T-helper 2 cell (primary cell): ENCODE results near the gene EIF2B5.
"Not testable (repeated sequence)": the region's sequence is repeated elsewhere in the genome, so short reads cannot be mapped to it uniquely, and the experiment has no call there.

Experiments used
- DNase-seq, 5 experiments: peaks; one replicate each; pipeline versions ENCODE4 v3.0.0 to v3.0.0-alpha.2; 2012 to 2022
- total RNA-seq, 2 donors: gene quantifications; one replicate each; lab custom pipeline; 2026; lab: John Stamatoyannopoulos, UW

EIF2B5 gene
- 79.5 to 101 reads per million in 2 donors for total RNA-seq

DNA sequence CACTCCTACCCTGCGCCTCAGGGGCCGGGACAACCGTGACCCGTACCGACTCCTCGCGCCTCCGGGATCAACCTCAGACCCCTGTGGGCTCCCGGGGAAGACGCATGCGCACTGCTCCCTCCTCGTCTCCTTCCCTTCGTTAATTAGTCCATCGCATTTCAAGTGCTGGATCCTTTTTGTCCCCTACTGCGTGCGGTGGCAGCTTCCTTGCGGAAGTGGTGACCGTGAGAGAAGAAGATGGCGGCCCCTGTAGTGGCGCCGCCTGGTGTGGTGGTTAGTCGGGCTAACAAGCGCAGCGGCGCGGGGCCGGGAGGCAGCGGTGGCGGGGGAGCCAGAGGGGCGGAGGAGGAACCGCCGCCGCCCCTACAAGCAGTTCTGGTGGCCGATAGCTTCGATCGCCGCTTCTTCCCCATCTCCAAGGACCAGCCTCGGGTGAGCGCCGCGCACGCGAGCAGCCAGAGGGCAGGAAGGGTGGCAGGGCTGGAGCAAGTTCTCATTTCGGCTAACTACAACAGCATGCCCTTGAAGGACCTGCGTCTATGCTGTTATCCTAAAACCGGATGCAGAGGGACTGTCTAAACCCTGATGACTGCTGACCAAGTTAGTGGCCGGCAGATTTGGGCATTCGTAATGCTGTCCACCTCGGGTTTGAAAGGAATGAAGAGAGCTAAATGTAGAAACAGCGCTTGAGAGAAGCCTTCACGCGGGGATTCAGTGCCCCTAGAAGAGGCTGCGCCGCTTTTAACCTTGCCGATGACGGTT is at the start of gene EIF2B5:
Gene EIF2B5 (plus strand): TSS at position 210 of the 762 bp plus-strand sequence. CDS start 28 bp downstream, at position 238.
- peak; percentile 66 to 93 (median 79) for DNase-seq

DNA sequence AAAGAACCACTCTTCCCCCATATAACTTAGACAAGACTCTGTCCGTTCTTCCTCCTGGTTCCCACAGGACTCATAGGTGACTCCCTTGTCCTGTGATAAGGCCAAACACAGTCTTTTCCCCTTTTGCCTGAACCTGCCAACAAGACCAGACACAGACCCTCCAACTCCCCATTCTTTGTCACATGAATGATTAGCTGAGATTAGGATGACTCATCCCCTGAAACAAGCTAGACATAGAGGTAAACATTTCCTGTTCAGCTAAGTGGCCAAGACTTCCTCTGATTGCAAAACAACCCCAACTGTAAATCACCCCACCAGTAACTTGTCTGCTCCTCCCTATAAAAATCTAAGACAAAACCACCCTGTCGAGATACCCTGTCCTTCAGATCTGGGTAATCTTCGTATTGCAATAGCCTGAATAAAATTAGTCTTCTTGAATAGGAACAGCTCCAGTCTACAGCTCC is 49.7 kb upstream of the EIF2B5 start:
- DNase-seq = peak in 1 of 5 experiments; percentile 81

DNA sequence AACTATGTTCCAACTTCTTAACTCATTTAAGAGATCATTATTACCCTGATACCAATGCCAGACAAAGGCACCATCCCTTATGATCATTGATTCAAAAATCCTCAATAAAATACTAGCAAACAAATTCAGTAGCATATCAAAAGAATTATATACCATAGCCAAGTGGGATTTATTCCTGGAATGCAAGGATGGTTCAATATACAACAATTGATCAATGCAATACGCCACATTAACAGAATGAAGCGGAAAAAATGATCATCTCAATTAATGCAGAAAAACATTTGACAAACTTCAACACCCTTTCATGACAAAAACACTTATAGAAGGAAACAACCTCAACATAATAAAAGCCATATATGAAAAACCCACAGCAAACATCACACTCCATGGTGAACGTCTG is 43.0 kb upstream of the EIF2B5 start:
- no peak for DNase-seq

DNA sequence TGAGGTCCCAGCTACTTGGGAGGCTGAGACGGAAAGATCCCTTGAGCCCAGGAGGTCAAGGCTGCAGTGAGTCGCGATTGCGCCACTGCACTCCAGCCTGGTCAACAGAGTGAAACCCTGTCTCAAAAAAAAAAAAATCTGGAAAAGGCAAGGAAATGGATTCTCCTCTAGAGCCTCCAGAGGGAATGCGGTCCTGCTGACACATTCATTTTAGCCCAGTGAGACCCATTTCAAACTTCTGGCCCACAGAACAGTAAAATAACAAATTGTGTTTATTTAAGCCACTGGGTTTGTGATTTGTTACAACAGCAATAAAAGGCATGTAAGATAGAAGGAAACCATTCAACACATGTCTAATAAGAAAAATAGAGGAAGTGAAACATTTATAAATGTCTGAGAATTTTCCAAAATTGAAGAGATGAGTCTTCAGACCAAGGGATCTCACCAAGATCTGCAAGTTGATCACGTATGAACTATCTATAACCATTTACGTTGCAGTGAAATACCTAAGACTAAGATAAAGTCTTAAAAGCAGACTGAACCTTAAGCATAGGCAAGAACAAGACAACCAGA is 38.3 kb upstream of the EIF2B5 start, which contains the start of gene HTR3E:
Gene HTR3E (plus strand): TSS at position 254 of the 573 bp plus-strand sequence. CDS start 466 bp downstream, outside the sequence.
- no peak for DNase-seq

DNA sequence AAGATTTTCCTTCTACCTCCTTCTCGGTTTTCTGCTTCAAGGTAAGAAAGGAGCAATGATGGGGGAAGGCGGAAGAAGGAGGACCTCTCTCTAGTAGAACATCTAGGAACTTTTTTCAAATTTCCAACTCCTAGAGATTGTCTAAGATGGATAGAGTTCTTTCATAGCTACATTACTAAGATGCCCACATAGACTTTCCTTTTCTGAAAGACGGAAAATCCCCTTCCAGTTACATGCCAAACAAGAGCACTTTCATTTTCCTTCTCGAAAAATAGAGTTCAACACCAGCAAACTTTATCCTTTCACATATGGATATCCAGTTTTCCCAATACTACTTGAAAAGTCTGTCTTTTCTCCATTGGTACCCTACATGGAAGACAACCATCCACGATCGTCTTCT is 37.6 kb upstream of the EIF2B5 start:
- no peak for DNase-seq

DNA sequence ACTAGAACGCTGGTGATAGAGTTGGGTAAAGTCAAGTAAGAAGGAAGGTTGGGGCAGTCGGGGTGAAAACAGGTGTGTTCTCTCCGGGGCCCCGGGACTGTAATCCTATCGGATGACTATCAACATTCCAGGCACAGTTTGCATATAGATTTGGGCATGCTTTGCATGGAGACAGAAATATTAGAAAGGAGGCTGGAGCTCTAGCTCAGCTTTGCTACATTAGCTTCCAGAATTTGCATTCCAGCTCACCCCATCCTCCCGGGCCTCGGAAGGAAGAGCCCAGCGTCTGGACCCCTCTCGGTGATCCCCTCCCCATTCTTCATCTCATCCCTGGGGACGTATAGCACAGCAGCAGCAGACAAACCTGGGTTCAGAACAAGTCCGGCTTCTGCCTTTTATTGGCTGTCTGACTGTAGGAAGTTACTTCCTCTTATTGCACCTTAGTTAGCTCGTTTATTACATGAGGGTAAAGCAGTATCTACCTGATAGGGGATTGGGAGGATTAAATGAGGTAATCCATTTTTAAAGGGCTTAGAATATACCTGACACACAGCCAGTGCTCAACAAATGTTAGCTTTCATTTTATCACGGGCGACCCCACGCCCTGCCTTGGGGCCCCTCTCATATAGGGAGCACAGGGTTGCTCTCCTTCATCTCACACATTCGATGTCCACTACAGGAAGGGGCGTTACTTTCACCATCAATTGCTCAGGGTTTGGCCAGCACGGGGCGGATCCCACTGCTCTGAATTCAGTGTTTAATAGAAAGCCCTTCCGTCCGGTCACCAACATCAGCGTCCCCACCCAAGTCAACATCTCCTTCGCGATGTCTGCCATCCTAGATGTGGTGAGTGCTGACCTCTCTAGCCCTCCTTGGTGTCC is 35.1 kb upstream of the EIF2B5 start:
- DNase-seq = no peak

DNA sequence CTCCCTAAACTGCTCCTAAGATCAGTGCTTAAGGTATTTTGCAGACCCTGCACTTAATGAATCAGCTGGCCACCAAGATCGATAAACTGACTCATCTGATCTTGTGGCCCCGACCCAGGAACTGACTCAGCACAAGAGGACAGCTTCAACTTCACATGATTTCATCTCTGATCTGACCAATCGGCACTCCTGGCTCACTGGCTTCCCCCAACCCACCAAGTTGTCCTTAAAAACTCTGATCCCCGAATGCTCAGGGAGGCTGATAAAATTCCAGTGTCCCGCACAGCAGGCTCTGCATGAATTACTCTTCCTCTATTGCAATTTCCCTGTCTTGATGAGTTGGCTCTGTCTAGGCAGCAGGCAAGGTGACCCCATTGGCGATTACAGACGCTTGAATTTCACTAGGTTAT is 24.8 kb upstream of the EIF2B5 start:
- DNase-seq = no peak

DNA sequence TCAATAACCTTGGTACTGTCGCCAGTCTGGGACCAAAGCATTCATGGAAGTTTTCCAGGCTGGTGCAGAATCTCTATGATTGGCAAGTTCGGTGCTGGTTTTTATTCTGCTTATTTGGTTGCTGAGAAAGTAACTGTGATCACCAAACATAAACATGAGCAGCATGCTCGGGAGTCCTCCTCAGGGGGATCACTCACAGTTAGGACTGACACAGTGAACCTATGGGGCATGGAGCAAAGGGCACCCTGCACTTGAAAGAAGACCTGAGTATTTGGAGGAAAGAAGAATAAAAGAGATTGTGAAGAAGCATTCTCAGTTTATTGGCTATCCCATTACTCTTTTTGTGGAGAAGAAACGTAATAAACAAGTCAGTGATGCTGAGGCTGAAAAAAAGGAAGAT is 19.1 kb upstream of the EIF2B5 start:
- no peak for DNase-seq

DNA sequence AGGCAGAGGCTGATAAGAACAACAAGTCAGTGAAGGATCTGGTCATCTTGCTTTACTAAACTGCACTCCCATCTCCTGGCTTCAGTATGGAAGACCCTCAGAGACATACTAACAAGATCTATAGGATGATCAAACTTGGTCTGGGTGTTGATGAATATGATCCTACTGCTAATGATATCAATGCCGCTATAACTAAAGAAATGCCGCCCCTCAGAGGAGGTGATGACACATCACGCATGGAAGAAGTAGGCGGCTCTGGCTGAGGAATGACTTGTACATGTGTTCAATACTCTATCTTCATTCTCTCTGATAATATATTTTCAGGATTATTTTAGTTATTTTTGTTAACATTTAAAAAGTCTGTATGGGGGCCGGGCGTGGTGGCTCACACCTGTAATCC is 17.5 kb upstream of the EIF2B5 start:
- DNase-seq = no peak

DNA sequence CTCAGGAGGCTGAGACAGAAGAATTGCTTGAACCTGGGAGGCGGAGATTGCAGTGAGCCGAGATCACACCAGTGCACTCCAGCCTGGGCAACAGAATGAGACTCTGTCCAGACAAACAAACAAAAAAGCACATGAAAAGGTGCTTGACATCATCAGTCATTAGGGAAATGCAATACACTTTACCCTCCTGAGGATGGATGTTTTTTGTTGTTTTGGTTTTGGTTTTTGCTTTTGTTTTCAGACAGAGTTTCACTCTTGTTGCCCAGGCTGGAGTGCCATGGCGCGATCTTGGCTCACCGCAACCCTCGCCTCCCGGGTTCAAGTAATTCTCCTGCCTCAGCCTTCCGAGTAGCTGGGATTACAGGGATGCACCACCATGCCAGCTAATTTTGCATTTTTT is 14.1 kb upstream of the EIF2B5 start:
- not testable (repeated sequence) for DNase-seq

DNA sequence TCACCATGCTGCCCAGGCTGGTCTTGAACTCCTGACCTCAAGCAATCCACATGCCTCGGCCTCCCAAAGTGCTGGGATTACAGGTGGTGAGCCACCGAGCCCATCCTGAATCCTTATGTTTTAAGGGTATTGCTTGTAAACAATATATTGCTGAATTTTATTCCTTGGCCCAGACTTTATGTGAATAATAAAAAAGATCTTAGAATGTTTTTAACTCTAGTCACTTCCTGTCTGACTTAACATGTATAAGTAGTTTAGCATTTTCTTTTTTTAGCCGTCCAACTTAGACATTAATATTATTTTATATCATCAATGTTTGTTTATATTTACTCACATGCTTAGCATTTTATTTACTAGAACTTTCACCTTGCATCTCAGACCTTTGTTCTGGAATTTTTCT is 9.2 kb upstream of the EIF2B5 start:
- DNase-seq = no peak

DNA sequence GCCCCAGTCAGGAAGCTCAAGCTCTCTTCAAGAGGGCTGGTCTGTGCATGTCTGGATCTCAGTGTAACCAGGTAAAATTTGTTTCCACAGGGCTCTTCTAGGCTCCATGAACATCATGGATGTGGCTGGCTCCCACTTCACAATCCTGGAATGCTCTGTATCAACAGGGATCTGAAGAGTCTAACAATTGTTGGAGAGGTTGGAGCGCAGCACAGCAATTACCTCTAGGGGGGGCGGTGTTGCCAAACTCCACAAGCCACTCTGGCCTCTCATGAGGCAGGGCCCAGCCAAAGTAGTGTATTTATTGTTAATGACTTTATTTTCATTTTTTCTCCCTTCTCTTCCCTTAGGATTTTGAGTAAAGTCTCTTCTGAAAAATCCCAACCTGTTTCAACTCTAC is 6.1 kb upstream of the EIF2B5 start:
- peak in 1 of 5 experiments; percentile 9 for DNase-seq

DNA sequence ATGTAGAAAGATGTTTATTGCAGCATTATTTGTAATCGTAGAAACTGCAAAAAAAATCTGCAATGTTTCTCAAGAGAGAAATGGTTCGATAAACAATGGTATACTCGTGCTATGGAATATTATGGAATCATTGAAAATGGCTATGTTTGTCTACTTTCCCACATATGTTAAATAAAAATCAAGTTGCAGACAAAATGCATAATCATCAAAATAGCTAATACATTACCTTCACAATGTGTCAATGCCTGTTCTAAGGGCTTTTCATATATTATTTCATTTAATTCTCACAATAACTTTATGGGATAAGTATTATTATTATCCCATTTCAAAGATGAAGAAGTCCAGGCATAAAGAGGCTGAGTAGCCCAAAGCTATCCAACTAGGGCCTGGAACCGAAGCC is 2.2 kb upstream of the EIF2B5 start:
- no peak for DNase-seq

DNA sequence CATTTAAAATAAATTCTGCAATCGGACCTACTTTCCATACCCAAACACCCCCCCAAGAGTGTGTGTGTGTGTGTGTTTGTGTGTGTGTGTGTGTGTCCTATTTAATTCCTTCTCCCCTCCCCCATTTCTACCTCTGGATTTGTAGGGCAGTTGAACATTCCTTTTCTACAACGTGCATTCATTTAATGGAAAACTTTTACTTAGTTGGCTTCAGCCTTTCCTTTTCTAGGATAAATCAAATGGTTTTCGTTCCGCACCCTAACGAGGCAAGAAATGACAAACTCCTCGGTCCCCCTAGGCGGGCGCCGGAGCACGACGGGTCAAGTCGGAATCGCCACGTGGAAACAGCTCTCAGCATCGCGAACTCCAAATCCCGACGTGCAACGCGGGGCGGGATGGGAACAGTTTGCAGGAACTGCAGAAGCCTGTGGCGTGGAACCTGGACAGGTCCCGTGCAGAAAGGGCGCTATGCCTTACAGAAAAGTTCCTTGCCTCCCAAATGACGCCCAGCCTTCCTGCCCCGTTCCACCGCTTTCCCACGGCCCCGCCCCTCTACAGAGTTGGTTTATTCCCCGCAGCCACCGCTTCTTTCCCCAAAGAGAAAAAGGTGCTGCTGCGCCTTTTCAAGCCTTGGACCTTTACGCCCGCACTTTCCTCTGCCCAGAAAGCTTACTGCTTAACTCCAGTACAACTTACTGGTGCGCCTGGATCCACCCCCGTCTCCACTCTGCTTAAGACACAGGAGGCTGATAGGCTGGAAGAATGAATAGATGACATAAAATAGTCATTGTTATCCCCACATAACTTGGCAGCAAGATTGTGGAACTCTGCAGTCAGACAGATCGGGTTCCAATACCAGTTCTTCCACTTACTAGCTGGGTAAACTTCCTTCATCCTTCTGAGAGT is 1.1 kb upstream of the EIF2B5 start:
- DNase-seq = peak in 4 of 5 experiments; percentile 7 to 43 (median 27)

DNA sequence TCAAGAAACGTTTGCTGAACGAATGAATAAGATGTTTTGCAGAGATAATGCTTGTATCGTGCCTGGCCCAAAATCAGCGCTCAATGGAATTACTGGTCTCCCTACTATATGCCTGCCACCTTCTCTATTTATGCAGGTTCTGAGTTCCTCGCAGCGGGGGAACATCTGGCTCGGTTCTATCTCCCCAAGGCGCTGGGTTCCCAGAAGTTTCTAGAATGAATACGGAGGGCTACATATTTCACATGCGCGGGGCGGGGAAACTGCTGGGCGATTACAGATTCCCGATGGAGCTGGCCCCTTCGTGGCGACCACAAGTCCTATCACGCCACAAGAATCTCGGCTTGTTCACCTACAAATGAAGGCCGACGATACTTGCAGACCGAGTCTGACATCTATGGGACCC is 411 bp upstream of the EIF2B5 start:
- DNase-seq = no peak

DNA sequence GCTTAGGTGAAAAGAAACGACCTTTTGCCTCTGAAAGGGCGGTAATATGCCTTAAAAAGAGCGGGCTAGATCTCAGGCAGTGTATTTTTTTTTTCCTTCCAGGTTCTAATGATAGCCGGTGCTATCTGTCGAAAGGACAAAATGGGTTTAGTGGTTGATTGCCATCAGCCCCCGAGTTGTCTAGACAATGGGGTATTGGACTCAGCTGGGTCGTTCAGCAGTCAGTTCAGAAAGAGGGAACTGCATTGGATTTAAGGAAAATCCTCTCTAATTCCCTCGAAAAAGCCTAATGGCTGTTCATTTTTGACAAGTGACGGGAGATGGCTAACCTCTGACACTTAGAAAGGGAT is 728 bp downstream of the EIF2B5 start:
- DNase-seq = no peak

DNA sequence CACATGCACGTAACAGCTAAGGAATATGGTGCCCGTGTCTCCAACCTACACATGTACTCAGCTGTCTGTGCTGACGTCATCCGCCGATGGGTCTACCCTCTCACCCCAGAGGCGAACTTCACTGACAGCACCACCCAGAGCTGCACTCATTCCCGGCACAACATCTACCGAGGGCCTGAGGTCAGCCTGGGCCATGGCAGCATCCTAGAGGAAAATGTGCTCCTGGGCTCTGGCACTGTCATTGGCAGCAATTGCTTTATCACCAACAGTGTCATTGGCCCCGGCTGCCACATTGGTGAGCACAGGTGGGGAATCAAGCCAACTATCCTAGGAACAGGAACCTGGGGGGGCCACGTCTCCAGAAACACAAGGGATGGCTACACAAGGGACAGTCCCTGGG is 5.3 kb downstream of the EIF2B5 start:
- DNase-seq = no peak

DNA sequence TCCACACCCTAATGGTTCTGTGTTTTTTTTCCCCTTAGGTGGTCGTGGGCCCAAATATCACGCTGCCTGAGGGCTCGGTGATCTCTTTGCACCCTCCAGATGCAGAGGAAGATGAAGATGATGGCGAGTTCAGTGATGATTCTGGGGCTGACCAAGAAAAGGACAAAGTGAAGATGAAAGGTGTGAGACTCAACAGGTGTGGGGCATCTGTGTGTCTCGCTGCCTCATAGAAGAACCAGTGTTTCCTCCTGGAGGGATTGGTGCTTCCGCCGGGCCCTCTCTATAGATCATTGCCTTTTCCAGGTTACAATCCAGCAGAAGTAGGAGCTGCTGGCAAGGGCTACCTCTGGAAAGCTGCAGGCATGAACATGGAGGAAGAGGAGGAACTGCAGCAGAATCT is 7.0 kb downstream of the EIF2B5 start:
- no peak for DNase-seq

DNA sequence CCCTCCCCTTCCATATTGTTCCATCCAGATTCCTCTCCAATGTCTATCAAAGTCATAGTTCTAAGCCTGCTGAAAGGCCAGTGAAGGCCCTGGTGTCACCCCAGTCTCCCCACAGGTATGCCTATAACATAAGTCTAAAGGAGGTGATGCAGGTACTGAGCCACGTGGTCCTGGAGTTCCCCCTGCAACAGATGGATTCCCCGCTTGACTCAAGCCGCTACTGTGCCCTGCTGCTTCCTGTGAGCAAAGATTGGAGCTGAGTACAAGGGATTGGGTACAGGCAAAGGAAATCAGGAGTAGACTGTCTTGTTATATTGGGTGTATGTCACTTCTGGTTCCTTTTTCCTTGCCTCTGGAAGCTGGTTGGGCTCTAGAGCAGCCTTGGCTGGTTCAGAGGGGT is 8.2 kb downstream of the EIF2B5 start:
- no peak for DNase-seq

DNA sequence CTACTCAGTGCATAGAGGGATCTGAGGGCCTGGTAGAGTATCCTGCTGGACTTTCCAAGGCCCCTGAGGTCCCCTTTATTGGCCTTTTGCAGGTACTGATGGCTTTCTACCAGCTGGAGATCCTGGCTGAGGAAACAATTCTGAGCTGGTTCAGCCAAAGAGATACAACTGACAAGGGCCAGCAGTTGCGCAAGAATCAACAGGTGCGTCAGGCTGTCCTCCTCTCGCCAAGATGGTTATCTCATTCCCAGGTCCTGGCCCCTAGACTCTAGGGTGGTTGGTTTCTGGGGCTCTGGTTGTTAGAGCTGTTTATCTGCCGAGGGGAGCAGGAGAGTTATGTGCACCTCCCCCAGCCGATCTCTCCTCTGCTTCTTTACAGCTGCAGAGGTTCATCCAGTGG is 9.3 kb downstream of the EIF2B5 start:
- DNase-seq = no peak

DNA sequence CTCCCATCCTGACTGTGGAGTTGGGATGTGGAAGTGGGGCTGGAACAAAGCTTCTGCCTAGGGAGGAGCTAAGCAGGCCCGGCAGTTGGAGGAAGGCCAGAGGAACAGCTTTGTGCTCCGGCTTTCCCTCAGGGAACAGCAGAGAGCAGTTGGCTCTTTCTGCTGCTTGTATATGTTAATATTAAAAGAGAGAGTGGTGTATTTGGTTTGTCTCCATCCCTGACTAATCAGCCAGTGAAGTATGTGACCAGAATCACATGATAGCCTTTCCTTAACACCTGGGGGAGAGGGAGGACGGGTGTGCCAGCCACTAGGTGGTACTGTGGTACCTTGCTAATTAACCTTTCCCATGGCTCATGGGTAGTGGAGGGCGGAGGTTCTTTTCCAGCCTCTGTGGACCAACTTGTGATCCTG is 10.0 kb downstream of the EIF2B5 start:
- DNase-seq = peak in 1 of 5 experiments; percentile 33

DNA sequence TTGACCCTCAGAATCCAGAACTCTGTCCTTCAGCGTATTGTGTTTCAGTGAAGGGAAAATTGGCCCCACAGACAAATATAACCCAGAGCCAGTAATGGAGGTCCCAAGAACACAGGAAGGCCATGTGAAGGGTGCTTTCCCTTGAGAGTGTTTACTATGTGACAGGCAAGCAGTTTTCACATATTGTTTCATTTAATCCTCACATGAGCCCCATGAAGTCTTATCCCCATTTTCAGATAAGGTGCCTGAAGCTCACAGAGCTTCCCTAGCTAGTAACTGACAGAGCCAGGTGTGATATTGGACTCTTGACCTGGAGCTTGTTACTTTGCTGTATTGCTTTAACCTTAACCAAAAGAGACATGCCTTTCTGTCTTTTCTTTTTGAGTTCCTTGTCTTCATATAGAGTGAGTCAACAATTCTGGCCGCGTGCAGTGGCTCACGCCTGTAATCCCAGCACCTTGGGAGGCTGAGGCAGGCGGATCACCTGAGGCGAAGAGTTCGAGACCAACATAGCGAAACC is 10.7 kb downstream of the EIF2B5 start:
- no peak for DNase-seq
